ENCODE data around the gene CLEC4F. TPM values are rescaled to one million over a fixed set of nuclear protein-coding genes. Genes with fewer than 3 reads are reported as not detected.

CLEC4F gene
- total RNA-seq, 1 experiment from 2014 or later = not detected

GRCh38 chr2:70779491-70779890 is 40.9 kb downstream of the CLEC4F start:
- POLR2A ChIA-PET = no interaction called here
- H3K9me3 Mint-ChIP-seq = no peaks in the 10 kb centered on the region
- DNase-seq (ENCODE audit: low spot score) (no peak), ATAC-seq (no peak)
- no peak overlapping the region for H3K27ac Mint-ChIP-seq
- no peak overlapping the region for H3K4me3 Mint-ChIP-seq
- TF ChIP-seq, protein P1, sequence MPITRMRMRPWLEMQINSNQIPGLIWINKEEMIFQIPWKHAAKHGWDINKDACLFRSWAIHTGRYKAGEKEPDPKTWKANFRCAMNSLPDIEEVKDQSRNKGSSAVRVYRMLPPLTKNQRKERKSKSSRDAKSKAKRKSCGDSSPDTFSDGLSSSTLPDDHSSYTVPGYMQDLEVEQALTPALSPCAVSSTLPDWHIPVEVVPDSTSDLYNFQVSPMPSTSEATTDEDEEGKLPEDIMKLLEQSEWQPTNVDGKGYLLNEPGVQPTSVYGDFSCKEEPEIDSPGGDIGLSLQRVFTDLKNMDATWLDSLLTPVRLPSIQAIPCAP (CRISPR knock-in tag; IDR thresholded peaks at IDR 0.05) = no peak
- TF ChIP-seq ZNF512 (CRISPR knock-in tag; IDR thresholded peaks at IDR 0.05; ENCODE audit: borderline replicate concordance) (no peak), GABPB1 (CRISPR knock-in tag; IDR thresholded peaks at IDR 0.05) (no peak), GTF2I (CRISPR knock-in tag; conservative IDR thresholded peaks at IDR 0.05) (no peak), ZNF671 (CRISPR knock-in tag; IDR thresholded peaks at IDR 0.05) (no peak), RORB (CRISPR knock-in tag; IDR thresholded peaks at IDR 0.05) (no peak), EMX1 (CRISPR knock-in tag; IDR thresholded peaks at IDR 0.05) (no peak), ATF1 (CRISPR knock-in tag; IDR thresholded peaks at IDR 0.05) (no peak)
- H3K36me3 Mint-ChIP-seq = no peaks in the 10 kb centered on the region
- CTCF ChIA-PET = no interaction called here
- peaks cover 53% of the 10 kb centered on the region for H3K27me3 Mint-ChIP-seq (ENCODE audit: low read depth)
- H3K4me1 Mint-ChIP-seq = peaks cover under 1% of the 10 kb centered on the region; the same call in 1 of the 2 replicates

DNA sequence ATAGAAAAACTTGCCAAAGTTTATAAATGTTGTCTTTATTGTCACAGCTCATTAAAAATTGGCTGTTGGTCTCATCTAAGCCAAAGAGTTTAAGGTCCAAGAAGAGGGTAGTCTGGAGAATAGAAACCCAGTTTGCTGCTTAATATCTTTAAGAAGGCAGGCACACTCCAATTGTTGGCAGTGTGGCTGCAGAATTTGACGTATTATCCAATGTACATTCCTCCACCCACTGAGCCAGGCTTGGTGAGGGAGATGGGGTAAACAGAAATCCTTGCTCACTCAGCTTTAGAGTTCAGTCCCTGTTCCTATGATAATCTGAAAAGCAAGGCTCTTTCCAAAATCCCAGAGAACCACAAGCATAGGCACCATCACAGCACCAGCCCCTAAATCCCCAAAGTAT is 41.7 kb downstream of the CLEC4F start:
- ChIA-PET CTCF (interaction anchor here (1.3 to 1.8 kb wide), 3 partner anchors 9 to 93 kb away, joined by 4 to 7 read pairs (median 5); partner anchors contain the start of gene ADD2), POLR2A (no interaction called here)
- DNase-seq (ENCODE audit: low spot score) (no peak), ATAC-seq (no peak)
- Mint-ChIP-seq H3K9me3 (no peaks in the 10 kb centered on the region), H3K27ac (no peak overlapping the region), H3K27me3 (ENCODE audit: low read depth) (peaks cover 60% of the 10 kb centered on the region), H3K4me3 (no peak overlapping the region), H3K36me3 (no peaks in the 10 kb centered on the region), H3K4me1 (no peaks in the 10 kb centered on the region)
- no peak for TF ChIP-seq ZBTB21 (CRISPR knock-in tag; IDR thresholded peaks at IDR 0.05; ENCODE audit: borderline replicate concordance)
- TF ChIP-seq ZNF532 (CRISPR knock-in tag; IDR thresholded peaks at IDR 0.05; ENCODE audit: borderline replicate concordance) = no peak
- no peak for TF ChIP-seq SP1 (CRISPR knock-in tag; conservative IDR thresholded peaks at IDR 0.05)
- TF ChIP-seq NR2C2 (CRISPR knock-in tag; IDR thresholded peaks at IDR 0.05) = no peak
- no peak for TF ChIP-seq STAT6 (CRISPR knock-in tag; conservative IDR thresholded peaks at IDR 0.05; ENCODE audit: low read depth)
- no peak for TF ChIP-seq ATF6 (CRISPR knock-in tag; IDR thresholded peaks at IDR 0.05)
- TF ChIP-seq NR1H2 (CRISPR knock-in tag; IDR thresholded peaks at IDR 0.05) = no peak
- no peak for TF ChIP-seq ZSCAN18 (CRISPR knock-in tag; IDR thresholded peaks at IDR 0.05)
- TF ChIP-seq JAZF1 (CRISPR knock-in tag; IDR thresholded peaks at IDR 0.05) = no peak
- no peak for TF ChIP-seq AR (CRISPR knock-in tag; IDR thresholded peaks at IDR 0.05)
- no peak for TF ChIP-seq IRF2 (CRISPR knock-in tag; IDR thresholded peaks at IDR 0.05; ENCODE audit: borderline replicate concordance, low read depth)
- no peak for TF ChIP-seq TEAD1 (CRISPR knock-in tag; IDR thresholded peaks at IDR 0.05)

Data from WTC11 (cell line).